Parathyroid adenoma (tissue), 2 donors: Measurements from ENCODE around the gene CSAD.
"Not testable (repeated sequence)": the region's sequence is repeated elsewhere in the genome, so short reads cannot be mapped to it uniquely, and the experiment has no call there.

Experiments used
- H2AFZ ChIP-seq: fragments of 300-600 bp; sonication (generic); one replicate; pipeline ENCODE4 v1.7.0; 2017; ENCODE audit warnings: antibody characterized with exemption, mild to moderate bottlenecking
- H3K27ac ChIP-seq: fragments of 300-600 bp; sonication (generic); one replicate; pipeline ENCODE4 v1.7.0; 2017
- H3K27me3 ChIP-seq: fragments of 300-600 bp; sonication (generic); one replicate; pipeline ENCODE4 v1.7.0; 2017; ENCODE audit warnings: low read length; ENCODE audit not compliant: control insufficient read depth, insufficient read depth
- H3K36me3 ChIP-seq: fragments of 300-600 bp; sonication (generic); one replicate; pipeline ENCODE4 v1.7.0; 2017; ENCODE audit warnings: low read length; ENCODE audit not compliant: control insufficient read depth, insufficient read depth
- H3K4me1 ChIP-seq: fragments of 300-600 bp; sonication (generic); one replicate; pipeline ENCODE4 v1.7.0; 2017; ENCODE audit warnings: control low read depth
- H3K4me2 ChIP-seq: fragments of 300-600 bp; sonication (generic); one replicate; pipeline ENCODE4 v1.7.0; 2017; ENCODE audit warnings: low read length
- H3K4me3 ChIP-seq: fragments of 300-600 bp; sonication (generic); one replicate; pipeline ENCODE4 v1.7.0; 2017; ENCODE audit warnings: low read depth, low read length
- H3K79me2 ChIP-seq: fragments of 300-600 bp; sonication (generic); one replicate; pipeline ENCODE4 v1.7.0; 2017; ENCODE audit warnings: control low read depth
- H3K9ac ChIP-seq: fragments of 300-600 bp; sonication (generic); one replicate; pipeline ENCODE4 v1.7.0; 2017; ENCODE audit warnings: mild to moderate bottlenecking
- H3K9me3 ChIP-seq: fragments of 300-600 bp; sonication (generic); one replicate; pipeline ENCODE4 v1.7.0; 2017; ENCODE audit warnings: low read length; ENCODE audit not compliant: control insufficient read depth
- CTCF ChIP-seq: fragments of 300-600 bp; sonication (generic); IDR thresholded peaks from one replicate; pipeline ENCODE4 v1.7.0; 2017; ENCODE audit warnings: antibody characterized with exemption, mild to moderate bottlenecking
- donor health status: primary hyperparathyroidism.

CSAD gene

GRCh38 chr12:53179687-53180219, 972 bp downstream of the CSAD start:
- no peak for TF ChIP-seq CTCF
- Histone ChIP-seq H3K27ac (peak overlapping the region; percentile 92), H3K4me2 (peak overlapping the region; percentile 79), H3K36me3 (no peaks in the 10 kb centered on the region), H3K9ac (peak overlapping the region; percentile 1), H3K4me1 (peaks cover 37% of the 10 kb centered on the region), H2AFZ (peak overlapping the region; percentile 90), H3K9me3 (no peaks in the 10 kb centered on the region), H3K27me3 (no peaks in the 10 kb centered on the region), H3K4me3 (peak overlapping the region; percentile 72), H3K79me2 (peaks cover 10% of the 10 kb centered on the region)

DNA sequence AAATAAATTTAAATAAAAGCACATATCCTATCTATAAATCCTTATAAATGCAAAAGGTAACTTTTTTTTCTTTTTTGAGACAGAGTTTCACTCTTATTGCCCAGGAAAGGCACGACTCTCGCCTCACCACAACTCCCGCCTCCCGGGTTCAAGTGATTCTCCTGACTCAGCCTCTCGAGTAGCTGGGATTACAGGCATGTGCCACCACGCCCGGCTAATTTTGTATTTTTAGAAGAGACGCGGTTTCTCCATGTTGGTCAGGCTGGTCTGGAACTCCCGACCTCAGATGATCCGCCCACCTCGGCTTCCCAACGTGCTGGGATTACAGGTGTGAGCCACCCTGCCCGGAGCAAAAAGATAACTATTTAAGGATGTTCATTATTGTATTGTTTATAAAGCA, 1.9 kb downstream of the CSAD start:
- H3K4me1 ChIP-seq, result peaks cover 31% of the 10 kb centered on the region
- not testable (repeated sequence) for H3K9ac ChIP-seq, H3K27ac ChIP-seq

GRCh38 chr12:53177447-53177846, 3.3 kb downstream of the CSAD start:
- not testable (repeated sequence) for H3K27ac ChIP-seq, H2AFZ ChIP-seq, H3K36me3 ChIP-seq, H3K27me3 ChIP-seq, H3K4me2 ChIP-seq, H3K4me3 ChIP-seq, H3K9me3 ChIP-seq, H3K9ac ChIP-seq
- Histone ChIP-seq H3K4me1 (peaks cover 21% of the 10 kb centered on the region), H3K79me2 (peaks cover 10% of the 10 kb centered on the region)

More for the DNA sequence above, 1.9 kb downstream of the CSAD start:
- H3K4me2 ChIP-seq, H3K27me3 ChIP-seq, H3K4me3 ChIP-seq, H3K36me3 ChIP-seq, H3K9me3 ChIP-seq, H2AFZ ChIP-seq: not testable (repeated sequence)
- H3K79me2 ChIP-seq, result peaks cover 10% of the 10 kb centered on the region

DNA sequence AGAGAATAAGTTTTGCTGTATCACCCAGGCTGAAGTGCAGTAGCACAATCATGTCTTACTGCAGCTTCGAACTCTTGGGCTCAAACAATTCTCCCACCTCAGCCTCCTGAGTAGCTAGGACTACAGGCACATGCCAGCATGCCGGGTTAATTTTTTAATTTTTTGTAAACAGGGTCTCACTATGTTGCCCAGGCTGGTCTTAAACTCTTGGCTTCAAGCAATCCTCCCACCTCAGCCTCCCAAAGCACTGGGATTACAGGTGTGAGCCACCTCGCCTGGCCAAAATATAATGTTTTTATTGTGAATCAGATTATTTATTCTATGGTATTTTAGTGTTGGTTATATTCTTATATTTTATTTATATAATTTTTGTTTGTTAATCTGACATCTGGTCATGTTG, 4.0 kb downstream of the CSAD start:
- no peak overlapping the region for H3K27ac ChIP-seq
- peaks cover 5% of the 10 kb centered on the region for H3K79me2 ChIP-seq
- peaks cover 19% of the 10 kb centered on the region for H3K4me1 ChIP-seq
- no peaks in the 10 kb centered on the region for H3K27me3 ChIP-seq
- no peak for TF ChIP-seq CTCF
- no peak overlapping the region for H3K9ac ChIP-seq
- no peaks in the 10 kb centered on the region for H3K36me3 ChIP-seq
- H2AFZ ChIP-seq, result no peak overlapping the region
- H3K4me2 ChIP-seq, result no peak overlapping the region
- no peaks in the 10 kb centered on the region for H3K9me3 ChIP-seq
- H3K4me3 ChIP-seq, result no peak overlapping the region

GRCh38 chr12:53174881-53175491, 5.7 kb downstream of the CSAD start:
- Histone ChIP-seq H3K9me3 (no peaks in the 10 kb centered on the region), H3K36me3 (no peaks in the 10 kb centered on the region), H3K4me1 (peaks cover 35% of the 10 kb centered on the region), H2AFZ (peak overlapping the region; percentile 48), H3K27ac (peak overlapping the region; percentile 13), H3K27me3 (no peaks in the 10 kb centered on the region), H3K79me2 (peaks cover 5% of the 10 kb centered on the region), H3K4me3 (no peak overlapping the region), H3K4me2 (no peak overlapping the region), H3K9ac (no peak overlapping the region)
- peak; percentile 52 for TF ChIP-seq CTCF
